ENCODE data around the gene ATF7. TPM values are rescaled to one million over a fixed set of nuclear protein-coding genes. Genes with fewer than 3 reads are reported as not detected.

The ATF7 gene
- total RNA-seq, 2 donors from 2014 or later = 37.9 to 46.7 TPM

GRCh38 chr12:53564278-53564677 is 61.9 kb downstream of the ATF7 start:
- no peaks in the 10 kb centered on the region for H3K36me3 ChIP-seq
- no peak overlapping the region for H3K4me3 ChIP-seq
- H3K4me1 ChIP-seq (replicated peaks) = peaks cover 7% of the 10 kb centered on the region
- 74% methylated on average over 2 of the region's 2 CpGs for WGBS
- H3K27ac ChIP-seq = peak overlapping the region in 1 of 2 donors; percentile 29
- TF ChIP-seq POLR2AphosphoS5 (IDR thresholded peaks at IDR 0.05) (no peak), POLR2A (IDR thresholded peaks at IDR 0.05) (no peak), CTCF (IDR thresholded peaks at IDR 0.05) (no peak)
- no peak for DNase-seq (ENCODE audit: low spot score)
- intact Hi-C loops (cut with DNase I) = no loop called here
- no peaks in the 10 kb centered on the region for H3K27me3 ChIP-seq (replicated peaks; ENCODE audit: insufficient read depth)
- H3K9me3 ChIP-seq = no peaks in the 10 kb centered on the region

GRCh38 chr12:53563452-53564028 is 62.6 kb downstream of the ATF7 start:
- intact Hi-C loops (cut with DNase I) = no loop called here
- no peak overlapping the region for H3K4me3 ChIP-seq
- H3K4me1 ChIP-seq (replicated peaks) = peaks cover 7% of the 10 kb centered on the region
- H3K9me3 ChIP-seq = no peaks in the 10 kb centered on the region
- H3K27ac ChIP-seq = peak overlapping the region in 1 of 2 donors; percentile 29
- 87% methylated on average over 2 of the region's 2 CpGs for WGBS
- no peaks in the 10 kb centered on the region for H3K27me3 ChIP-seq (replicated peaks; ENCODE audit: insufficient read depth)
- TF ChIP-seq CTCF (IDR thresholded peaks at IDR 0.05) = no peak
- TF ChIP-seq POLR2AphosphoS5 (IDR thresholded peaks at IDR 0.05) = no peak
- TF ChIP-seq POLR2A (IDR thresholded peaks at IDR 0.05) = no peak
- H3K36me3 ChIP-seq = no peaks in the 10 kb centered on the region
- no peak for DNase-seq (ENCODE audit: low spot score)

DNA sequence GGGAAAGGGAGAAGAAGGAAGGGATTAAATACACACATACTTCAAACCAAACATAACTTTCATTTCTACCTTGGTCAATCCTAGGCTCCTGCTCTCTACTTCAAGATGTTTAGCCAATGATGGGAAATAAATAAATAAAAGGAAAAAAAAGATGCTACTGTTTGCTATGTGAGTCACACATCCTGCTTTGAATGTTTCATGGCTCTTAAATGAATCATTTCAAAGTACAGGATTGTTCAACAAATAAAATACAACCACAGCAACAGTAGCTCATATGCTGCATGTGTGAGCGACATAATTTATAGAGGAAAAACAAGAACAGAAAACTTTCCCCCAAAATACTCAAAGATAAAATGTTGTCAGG is 64.6 kb downstream of the ATF7 start:
- H3K9me3 ChIP-seq = no peaks in the 10 kb centered on the region
- no peaks in the 10 kb centered on the region for H3K36me3 ChIP-seq
- DNase-seq (ENCODE audit: low spot score) = no peak
- 12% methylated on average over 1 of the region's 1 CpG for WGBS
- H3K4me1 ChIP-seq (replicated peaks) = peaks cover 7% of the 10 kb centered on the region
- no peaks in the 10 kb centered on the region for H3K27me3 ChIP-seq (replicated peaks; ENCODE audit: insufficient read depth)
- TF ChIP-seq POLR2AphosphoS5 (IDR thresholded peaks at IDR 0.05) (peak; percentile 93), CTCF (IDR thresholded peaks at IDR 0.05) (no peak)
- no peak overlapping the region for H3K4me3 ChIP-seq
- peak overlapping the region; percentile 61 to 76 for H3K27ac ChIP-seq
- intact Hi-C loops (cut with DNase I) = no loop called here

DNA sequence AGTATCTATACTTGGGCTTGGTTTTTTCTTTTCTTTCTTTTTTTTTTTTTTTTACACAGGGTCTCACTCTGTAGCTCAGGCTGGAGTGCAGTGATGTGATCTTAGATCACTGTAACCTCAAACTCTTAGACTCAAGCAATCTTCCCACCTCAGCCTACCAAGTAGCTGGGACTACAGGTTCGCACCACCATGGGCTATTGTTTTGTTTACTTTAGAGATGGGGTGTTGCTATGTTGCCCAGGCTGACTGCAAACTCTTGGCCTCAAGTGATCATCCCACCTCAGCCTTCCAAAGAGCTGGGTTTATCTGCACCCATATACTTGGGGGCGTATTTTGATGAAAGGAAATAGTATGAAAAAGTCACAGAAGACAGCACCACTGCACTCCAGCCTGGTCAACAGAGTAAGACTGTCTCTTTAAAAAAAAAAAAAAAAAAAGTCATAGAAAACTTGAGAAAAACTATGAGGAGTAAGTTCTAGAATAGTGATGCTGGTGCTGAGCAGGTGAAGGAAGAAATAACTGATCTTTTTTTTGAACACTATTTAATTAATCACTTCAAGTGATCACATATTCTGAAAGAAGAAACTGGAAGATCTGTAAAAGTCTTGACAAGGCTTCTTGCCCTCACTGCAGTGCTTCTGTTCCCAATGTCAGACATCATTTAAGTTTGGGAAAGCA is 65.1 kb downstream of the ATF7 start:
- 83% methylated on average over 2 of the region's 2 CpGs for WGBS
- H3K4me1 ChIP-seq (replicated peaks) = peaks cover 7% of the 10 kb centered on the region

More for the DNA sequence above, 65.1 kb downstream of the ATF7 start:
- H3K36me3 ChIP-seq = no peaks in the 10 kb centered on the region
- DNase-seq (ENCODE audit: low spot score) = no peak
- H3K4me3 ChIP-seq = no peak overlapping the region
- no peaks in the 10 kb centered on the region for H3K27me3 ChIP-seq (replicated peaks; ENCODE audit: insufficient read depth)
- H3K9me3 ChIP-seq = no peaks in the 10 kb centered on the region
- peak overlapping the region; percentile 16 to 76 for H3K27ac ChIP-seq
- TF ChIP-seq POLR2A (IDR thresholded peaks at IDR 0.05) = no peak
- TF ChIP-seq CTCF (IDR thresholded peaks at IDR 0.05) = no peak
- no peak for TF ChIP-seq POLR2AphosphoS5 (IDR thresholded peaks at IDR 0.05)
- intact Hi-C loops (cut with DNase I) = no loop called here
